Measurements from ENCODE around the gene SEMA5B. TPM values are rescaled to one million over a fixed set of nuclear protein-coding genes. Genes with fewer than 3 reads are reported as not detected.

Gene SEMA5B
- total and polyA plus RNA-seq, 8 donors = 0.61 to 9.0 (median 6.4) TPM

DNA sequence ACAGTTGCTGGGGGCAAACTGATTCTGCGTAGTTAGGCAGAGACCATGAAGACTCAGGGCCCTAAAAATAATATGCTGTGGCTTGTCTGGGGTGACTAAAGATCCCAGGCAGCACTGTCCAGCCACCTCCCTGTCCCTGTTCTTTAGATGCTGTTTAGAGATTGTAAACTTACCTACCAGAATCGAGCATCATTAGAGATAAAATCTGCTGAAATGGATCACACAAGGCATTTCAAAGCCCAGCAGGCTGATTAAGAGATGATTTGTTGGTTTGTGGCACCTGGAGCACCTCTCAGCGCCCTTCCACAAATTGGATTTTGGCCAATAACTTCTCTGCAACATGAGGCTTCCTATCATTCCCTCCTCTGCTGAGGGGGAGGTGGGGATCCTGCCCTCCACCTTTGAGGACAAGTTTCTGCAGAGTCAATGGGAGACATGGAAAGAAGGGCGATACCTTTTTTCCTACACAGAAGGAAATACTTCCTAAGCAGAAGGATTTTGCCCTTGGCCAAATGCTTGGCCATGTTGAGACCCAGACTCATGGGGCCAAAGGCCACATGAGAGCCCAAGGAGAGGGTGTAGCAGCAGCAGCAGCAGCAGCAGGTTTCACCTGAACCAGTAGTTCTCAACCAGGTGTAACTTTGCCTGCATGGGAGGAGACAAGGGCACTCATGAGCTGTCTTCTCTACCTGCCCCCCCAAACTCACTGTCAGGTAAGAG lies 37.5 kb downstream of the SEMA5B start:
- Histone ChIP-seq H3K4me1 (no peaks in the 10 kb centered on the region), H3K9me3 (no peaks in the 10 kb centered on the region), H3K4me3 (no peak overlapping the region), H3K27me3 (peaks cover 0 to 29% of the 10 kb centered on the region in 2 donors), H3K27ac (no peak overlapping the region), H3K36me3 (no peaks in the 10 kb centered on the region)
- ATAC-seq = no peak
- DNase-seq = no peak
- TF ChIP-seq, protein P1, sequence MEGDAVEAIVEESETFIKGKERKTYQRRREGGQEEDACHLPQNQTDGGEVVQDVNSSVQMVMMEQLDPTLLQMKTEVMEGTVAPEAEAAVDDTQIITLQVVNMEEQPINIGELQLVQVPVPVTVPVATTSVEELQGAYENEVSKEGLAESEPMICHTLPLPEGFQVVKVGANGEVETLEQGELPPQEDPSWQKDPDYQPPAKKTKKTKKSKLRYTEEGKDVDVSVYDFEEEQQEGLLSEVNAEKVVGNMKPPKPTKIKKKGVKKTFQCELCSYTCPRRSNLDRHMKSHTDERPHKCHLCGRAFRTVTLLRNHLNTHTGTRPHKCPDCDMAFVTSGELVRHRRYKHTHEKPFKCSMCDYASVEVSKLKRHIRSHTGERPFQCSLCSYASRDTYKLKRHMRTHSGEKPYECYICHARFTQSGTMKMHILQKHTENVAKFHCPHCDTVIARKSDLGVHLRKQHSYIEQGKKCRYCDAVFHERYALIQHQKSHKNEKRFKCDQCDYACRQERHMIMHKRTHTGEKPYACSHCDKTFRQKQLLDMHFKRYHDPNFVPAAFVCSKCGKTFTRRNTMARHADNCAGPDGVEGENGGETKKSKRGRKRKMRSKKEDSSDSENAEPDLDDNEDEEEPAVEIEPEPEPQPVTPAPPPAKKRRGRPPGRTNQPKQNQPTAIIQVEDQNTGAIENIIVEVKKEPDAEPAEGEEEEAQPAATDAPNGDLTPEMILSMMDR (IDR thresholded peaks at IDR 0.05) = no peak
- intact Hi-C loops (cut with DNase I) = no loop called here

- H3K4me3 ChIP-seq = no peak overlapping the region
- H3K27ac ChIP-seq = no peak overlapping the region
- H3K9me3 ChIP-seq = no peaks in the 10 kb centered on the region
- H3K36me3 ChIP-seq = no peaks in the 10 kb centered on the region
- H3K27me3 ChIP-seq = peaks cover 0 to 29% of the 10 kb centered on the region in 2 donors
- intact Hi-C loops (cut with DNase I) = no loop called here
- H3K4me1 ChIP-seq = no peaks in the 10 kb centered on the region
- DNase-seq = no peak
- no peak for ATAC-seq
- TF ChIP-seq, protein P1 (IDR thresholded peaks at IDR 0.05) = no peak
Measured at GRCh38 chr3:122988508-122988907, 39.1 kb downstream of the SEMA5B start.

GRCh38 chr3:122987736-122988319 lies 39.7 kb downstream of the SEMA5B start:
- no peaks in the 10 kb centered on the region for H3K36me3 ChIP-seq
- no peak overlapping the region for H3K27ac ChIP-seq
- no peak overlapping the region for H3K4me3 ChIP-seq
- DNase-seq (no peak), ATAC-seq (no peak)
- intact Hi-C loops (cut with DNase I) = no loop called here
- no peaks in the 10 kb centered on the region for H3K9me3 ChIP-seq
- H3K4me1 ChIP-seq = no peaks in the 10 kb centered on the region
- peaks cover 0 to 29% of the 10 kb centered on the region in 2 donors for H3K27me3 ChIP-seq
- TF ChIP-seq, protein P1 (IDR thresholded peaks at IDR 0.05) = no peak

DNA sequence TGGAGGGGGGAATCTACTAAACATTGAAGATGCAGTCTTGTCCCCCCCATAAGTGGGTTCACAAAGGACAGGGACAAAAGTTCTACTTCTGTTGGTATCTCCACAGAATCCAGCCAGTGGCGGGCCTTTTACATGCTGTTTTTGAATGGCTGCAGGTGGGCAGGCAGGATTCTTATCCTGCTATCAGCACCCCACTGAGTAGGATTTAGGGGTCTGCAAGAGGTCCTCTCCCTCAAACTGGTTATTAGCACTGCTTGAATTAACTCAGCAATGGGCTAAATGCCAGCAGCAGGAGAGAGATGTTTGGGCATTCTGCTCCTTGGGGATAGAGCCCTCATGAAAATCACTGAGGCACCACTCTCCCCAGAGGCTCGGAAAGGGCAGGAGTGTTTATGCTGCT lies 40.3 kb downstream of the SEMA5B start:
- ATAC-seq = no peak
- intact Hi-C loops (cut with DNase I) = no loop called here
- H3K9me3 ChIP-seq = no peaks in the 10 kb centered on the region

GRCh38 chr3:122986693-122987179 lies 40.8 kb downstream of the SEMA5B start:
- intact Hi-C loops (cut with DNase I) = no loop called here
- peaks cover 0 to 24% of the 10 kb centered on the region in 2 donors for H3K27me3 ChIP-seq
- no peaks in the 10 kb centered on the region for H3K9me3 ChIP-seq
- H3K27ac ChIP-seq = no peak overlapping the region
- no peaks in the 10 kb centered on the region for H3K36me3 ChIP-seq
- peaks cover 0 to 5% of the 10 kb centered on the region in 2 donors for H3K4me1 ChIP-seq
- H3K4me3 ChIP-seq = no peak overlapping the region
- ATAC-seq (no peak), DNase-seq (no peak)
- TF ChIP-seq, protein P1 (IDR thresholded peaks at IDR 0.05) = no peak

More for the DNA sequence above, 40.3 kb downstream of the SEMA5B start:
- peaks cover 0 to 29% of the 10 kb centered on the region in 2 donors for H3K27me3 ChIP-seq
- H3K36me3 ChIP-seq = no peaks in the 10 kb centered on the region
- H3K4me1 ChIP-seq = peaks cover 0 to 4% of the 10 kb centered on the region in 2 donors
- no peak overlapping the region for H3K4me3 ChIP-seq
- no peak overlapping the region for H3K27ac ChIP-seq
- TF ChIP-seq, protein P1 (IDR thresholded peaks at IDR 0.05) = no peak
- no peak for DNase-seq

Data from left lung (tissue), 10 donors.